Smooth muscle cell of the brain vasculature (primary cell): ENCODE results near the gene TST.

ENCODE experiments used
- DNase-seq: peaks from one replicate; pipeline ENCODE4 v3.0.0-alpha.2; 2012; ENCODE audit warnings: low read depth, low spot score

Gene TST

GRCh38 chr22:37032535-37033460 lies 13.6 kb upstream of the TST start:
- no peak for DNase-seq

- no peak for DNase-seq
Observed at GRCh38 chr22:37032134-37032534, 12.9 kb upstream of the TST start.

- DNase-seq = no peak
Observed at GRCh38 chr22:37030560-37031281, 11.5 kb upstream of the TST start.

- DNase-seq = no peak
Observed at GRCh38 chr22:37028692-37029674, 9.7 kb upstream of the TST start.

- DNase-seq = no peak
Observed at GRCh38 chr22:37027556-37027955, 8.3 kb upstream of the TST start.

GRCh38 chr22:37026325-37026724 lies 7.1 kb upstream of the TST start:
- DNase-seq = no peak

- DNase-seq = no peak
Observed at GRCh38 chr22:37025500-37026070, 6.3 kb upstream of the TST start.

GRCh38 chr22:37024339-37025157 lies 5.3 kb upstream of the TST start:
- DNase-seq = no peak

- DNase-seq = no peak
Observed at GRCh38 chr22:37023743-37024338, 4.6 kb upstream of the TST start.

- no peak for DNase-seq
Observed at GRCh38 chr22:37022483-37023337, 3.5 kb upstream of the TST start.

GRCh38 chr22:37021710-37022482 lies 2.6 kb upstream of the TST start:
- no peak for DNase-seq

GRCh38 chr22:37021041-37021440 lies 1.8 kb upstream of the TST start:
- no peak for DNase-seq

- DNase-seq = no peak
Observed at GRCh38 chr22:37020192-37020479, 889 bp upstream of the TST start.

- DNase-seq = no peak
Observed at GRCh38 chr22:37018815-37019308, 385 bp downstream of the TST start.

GRCh38 chr22:37018086-37018814 lies 997 bp downstream of the TST start:
- DNase-seq = no peak

- DNase-seq = no peak
Observed at GRCh38 chr22:37017356-37017755, 1.9 kb downstream of the TST start.

GRCh38 chr22:37016134-37016910 lies 2.9 kb downstream of the TST start:
- DNase-seq = no peak
